ENCODE results near the gene TRPM3.

TRPM3 gene

GRCh38 chr9:70947511-70947910 lies 173.9 kb downstream of the TRPM3 start:
- DNase-seq (ENCODE audit: low read depth), result no peak

GRCh38 chr9:70947086-70947485 lies 174.3 kb downstream of the TRPM3 start:
- DNase-seq (ENCODE audit: low read depth), result no peak

- DNase-seq (ENCODE audit: low read depth), result no peak
Measured at GRCh38 chr9:70945301-70945700, 176.1 kb downstream of the TRPM3 start.

DNA sequence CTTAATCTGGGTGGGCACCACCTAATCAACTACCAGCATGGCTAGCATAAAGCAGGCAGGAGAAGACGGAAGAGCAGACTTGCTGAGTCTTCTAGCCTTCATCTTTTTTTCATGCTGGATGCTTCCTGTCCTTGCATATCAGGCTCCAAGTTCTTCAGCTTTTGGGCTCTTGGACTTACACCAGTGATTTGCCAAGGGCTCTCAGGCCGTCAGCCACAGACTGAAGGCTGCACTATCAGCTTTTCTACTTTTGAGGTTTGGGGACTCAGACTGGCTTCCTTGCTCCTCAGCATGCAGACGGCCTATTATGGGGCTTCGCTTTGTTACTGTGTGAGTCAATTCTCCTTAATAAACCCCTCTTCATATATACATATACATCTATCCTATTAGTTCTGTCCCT lies 180.2 kb downstream of the TRPM3 start:
- no peak for DNase-seq (ENCODE audit: low read depth)

DNA sequence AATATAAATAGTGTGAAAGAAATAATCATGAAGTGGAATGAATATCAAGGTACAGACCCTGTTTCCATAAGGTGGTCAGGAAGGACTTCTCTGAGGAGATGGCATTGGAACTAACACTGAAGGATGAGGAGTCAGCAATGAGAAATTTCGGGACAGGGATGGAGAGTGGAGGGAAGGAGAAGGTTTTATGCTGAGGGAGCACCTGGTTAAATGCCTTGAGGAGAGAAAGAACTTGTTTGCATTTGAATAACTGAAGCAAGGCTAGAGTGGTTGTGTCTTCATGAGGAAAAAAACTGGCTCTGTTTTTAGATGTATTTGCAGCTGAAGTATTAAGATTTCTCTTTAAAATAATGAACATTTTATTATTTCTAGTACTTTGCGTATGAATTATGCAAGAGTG lies 180.8 kb downstream of the TRPM3 start:
- no peak for DNase-seq (ENCODE audit: low read depth)

- DNase-seq (ENCODE audit: low read depth), result no peak
Measured at GRCh38 chr9:70936536-70936935, 184.9 kb downstream of the TRPM3 start.

- DNase-seq (ENCODE audit: low read depth), result no peak
Measured at GRCh38 chr9:70935856-70936255, 185.6 kb downstream of the TRPM3 start.

DNA sequence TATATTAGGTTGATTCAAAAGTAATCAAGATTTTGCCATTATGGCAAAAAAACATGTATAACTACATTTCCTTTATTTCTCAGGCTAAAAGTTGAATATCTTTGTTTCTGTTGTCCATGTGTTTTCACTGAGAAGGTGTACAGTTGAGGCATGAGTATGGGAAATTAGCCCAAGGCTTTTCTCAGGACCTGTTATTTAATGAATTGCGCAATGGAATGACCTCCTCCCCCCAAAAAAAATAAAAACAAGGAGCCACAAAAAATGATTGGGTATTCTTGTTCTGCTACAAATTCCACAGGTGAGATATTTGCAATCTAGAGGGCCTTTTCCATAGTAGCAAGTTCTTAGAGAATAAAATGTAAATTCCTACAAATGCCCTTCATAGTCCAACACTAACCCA lies 186.8 kb downstream of the TRPM3 start:
- no peak for DNase-seq (ENCODE audit: low read depth)

DNA sequence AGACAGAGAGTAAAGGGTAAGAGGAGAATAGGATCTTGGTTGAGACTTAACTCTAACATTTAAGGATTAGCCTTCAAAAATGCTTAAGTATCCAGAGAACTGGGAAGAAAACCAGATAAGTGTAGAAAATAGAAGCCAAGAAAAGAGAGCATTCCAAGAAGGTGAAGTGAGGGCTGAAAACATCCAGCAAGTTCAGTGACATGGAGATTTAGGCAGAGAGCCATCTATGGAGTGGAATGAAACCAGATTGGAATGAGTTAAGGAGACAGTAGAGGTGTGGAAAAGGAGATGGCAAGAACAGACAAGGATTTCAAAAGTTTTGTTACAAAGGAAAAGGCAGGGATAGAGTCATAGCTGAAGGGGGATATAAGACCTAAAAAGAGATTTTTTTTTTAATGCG lies 188.1 kb downstream of the TRPM3 start:
- no peak for DNase-seq (ENCODE audit: low read depth)

- no peak for DNase-seq (ENCODE audit: low read depth)
Measured at GRCh38 chr9:70932097-70932496, 189.3 kb downstream of the TRPM3 start.

GRCh38 chr9:70927530-70927929 lies 193.9 kb downstream of the TRPM3 start:
- DNase-seq (ENCODE audit: low read depth), result no peak

GRCh38 chr9:70924895-70925547 lies 196.4 kb downstream of the TRPM3 start:
- peak; percentile 93 for DNase-seq (ENCODE audit: low read depth)

- DNase-seq (ENCODE audit: low read depth), result peak; percentile 91
Measured at GRCh38 chr9:70924380-70924779, 197.0 kb downstream of the TRPM3 start.

GRCh38 chr9:70923961-70924360 lies 197.5 kb downstream of the TRPM3 start:
- DNase-seq (ENCODE audit: low read depth), result peak; percentile 18

DNA sequence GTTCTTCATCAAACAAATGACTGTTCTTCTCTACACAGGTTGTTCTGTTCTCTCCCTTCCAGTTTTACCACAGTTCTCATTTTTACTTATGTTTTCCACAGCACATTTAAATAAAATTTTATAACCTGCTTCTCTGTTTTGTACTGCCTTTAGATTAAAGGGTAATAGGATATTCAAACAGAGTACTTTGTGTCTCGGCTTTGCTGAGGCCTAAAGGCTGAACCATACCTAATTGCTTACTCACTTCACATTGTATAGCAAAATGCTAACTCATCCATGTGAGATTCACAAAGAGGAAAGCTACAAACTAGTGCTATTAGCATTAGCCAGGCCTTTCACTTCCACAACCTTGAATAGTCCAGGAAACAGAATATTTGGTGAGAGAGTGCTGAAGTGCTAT lies 200.3 kb downstream of the TRPM3 start:
- peak; percentile 30 for DNase-seq (ENCODE audit: low read depth)

- no peak for DNase-seq (ENCODE audit: low read depth)
Measured at GRCh38 chr9:70917277-70917676, 204.1 kb downstream of the TRPM3 start.

GRCh38 chr9:70911791-70912190 lies 209.6 kb downstream of the TRPM3 start:
- DNase-seq (ENCODE audit: low read depth), result no peak

DNA sequence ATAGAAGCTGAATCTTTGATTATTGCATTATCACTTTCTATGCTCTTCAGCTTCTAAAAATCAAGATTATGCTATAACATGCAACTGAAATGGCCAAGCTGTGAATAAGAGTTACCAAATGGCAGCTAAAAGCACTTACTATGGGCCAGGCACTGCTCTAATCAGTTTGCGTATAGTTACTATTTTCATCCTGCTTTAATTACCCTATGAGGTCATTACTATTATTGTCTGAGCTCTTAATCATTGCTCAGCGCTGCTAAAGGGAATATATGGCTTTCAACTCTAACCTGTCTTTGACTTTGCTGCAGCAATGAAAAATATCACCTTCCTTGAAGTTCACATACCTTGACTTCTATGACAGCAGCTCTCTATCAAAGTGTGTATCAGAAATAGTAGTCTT lies 210.8 kb downstream of the TRPM3 start:
- no peak for DNase-seq (ENCODE audit: low read depth)

DNA sequence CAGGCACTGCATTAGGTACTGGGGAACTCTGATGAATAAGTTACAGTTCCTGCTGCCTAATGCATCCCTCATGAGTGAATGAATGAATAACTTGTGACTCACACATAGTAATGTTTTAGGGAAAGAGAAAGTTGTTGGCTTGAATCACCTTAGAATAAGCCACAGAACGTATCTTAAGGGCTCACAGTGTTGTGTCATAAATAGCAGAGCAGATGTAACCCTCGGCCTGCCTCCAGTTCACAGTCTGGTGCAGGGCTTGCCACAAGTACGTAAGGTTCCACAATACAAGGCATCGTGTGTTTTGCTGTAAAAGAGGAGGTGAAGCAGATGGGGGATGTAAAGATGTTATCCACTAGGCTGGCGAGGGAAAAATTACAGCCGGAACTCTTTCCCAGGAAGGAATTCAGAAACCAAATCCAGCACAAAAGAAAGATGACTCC lies 218.7 kb downstream of the TRPM3 start:
- peak; percentile 94 for DNase-seq (ENCODE audit: low read depth)

DNA sequence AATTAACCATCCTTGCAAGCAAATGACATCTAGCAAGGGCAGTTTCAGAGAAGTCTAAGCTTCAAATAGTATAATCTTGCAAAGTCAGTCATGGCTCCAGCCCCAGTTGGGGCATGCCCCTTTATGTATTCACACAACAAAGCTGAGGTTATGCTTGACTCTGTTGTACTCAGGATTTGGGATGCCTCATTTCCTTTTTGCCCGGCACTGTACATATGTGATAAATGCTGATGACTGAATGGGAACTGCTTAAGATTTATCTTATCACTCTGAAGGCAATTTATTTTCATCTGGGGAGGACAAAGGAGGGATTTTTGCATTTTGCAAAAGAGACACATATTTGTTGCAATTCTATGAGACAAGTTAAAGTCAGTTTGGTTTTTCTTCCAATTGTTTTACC lies 219.2 kb downstream of the TRPM3 start:
- no peak for DNase-seq (ENCODE audit: low read depth)

GRCh38 chr9:70901746-70902145 lies 219.7 kb downstream of the TRPM3 start:
- no peak for DNase-seq (ENCODE audit: low read depth)

DNA sequence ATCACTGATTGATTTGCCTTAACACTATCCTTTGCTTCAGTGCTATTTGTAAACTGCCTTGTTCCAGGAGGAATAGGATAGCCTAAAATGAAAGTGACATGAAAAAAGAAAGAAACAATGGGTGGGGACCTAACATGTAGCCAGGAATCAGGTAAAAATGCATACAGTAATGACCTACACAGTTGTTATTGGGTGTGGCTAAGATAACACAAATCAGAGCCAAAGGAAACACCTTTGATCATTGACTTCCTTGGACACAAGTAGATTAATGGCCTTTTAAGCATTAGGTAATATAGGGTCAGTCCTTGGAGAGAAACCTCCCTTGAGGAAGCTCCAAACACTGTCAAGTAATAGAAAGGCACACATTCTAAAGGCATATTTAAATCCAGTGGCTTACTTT lies 220.4 kb downstream of the TRPM3 start:
- DNase-seq (ENCODE audit: low read depth), result no peak

DNA sequence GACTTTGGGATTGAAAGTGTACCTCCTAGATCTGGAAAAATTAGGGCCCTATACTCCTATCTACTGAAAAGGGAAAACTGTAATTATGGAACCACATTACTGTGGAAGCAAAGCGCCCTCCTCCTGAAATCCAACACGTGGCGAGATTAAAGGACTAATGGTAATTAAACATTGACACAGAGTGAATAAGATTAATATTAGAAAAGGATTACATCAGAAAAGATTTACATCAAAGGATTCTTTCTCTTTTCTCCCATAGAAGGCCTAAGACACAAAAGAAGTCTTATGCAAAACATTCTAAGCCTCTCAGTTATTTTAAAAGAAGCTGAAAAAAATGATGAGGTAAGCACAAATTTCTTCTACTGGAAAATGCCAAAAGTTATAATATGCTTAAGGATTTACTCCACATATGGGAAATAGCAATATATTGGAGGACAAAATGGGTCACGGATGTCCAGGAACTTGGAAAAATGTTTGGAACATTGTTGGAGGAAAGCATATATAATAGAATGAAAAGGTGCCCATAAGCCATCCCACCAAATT lies 227.8 kb downstream of the TRPM3 start:
- DNase-seq (ENCODE audit: low read depth), result no peak

DNA sequence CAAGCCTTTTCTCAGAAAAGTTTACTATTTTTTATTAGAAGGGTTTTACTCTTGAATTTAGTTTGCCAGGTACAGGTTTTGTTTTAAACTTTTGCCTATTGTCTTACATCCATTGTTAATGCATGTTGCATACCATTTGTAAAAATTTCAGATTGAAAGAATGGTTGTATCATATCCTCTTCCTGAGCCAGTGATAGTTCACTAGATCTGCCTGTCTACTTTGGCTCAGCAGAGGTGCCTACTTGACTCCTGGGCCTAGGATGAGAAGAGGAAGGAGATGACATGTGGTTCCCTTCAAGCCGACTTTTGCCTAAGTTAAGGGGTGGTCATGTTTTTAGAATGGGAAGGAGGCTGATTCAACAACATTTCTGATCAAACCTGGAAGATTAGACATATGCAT lies 232.9 kb downstream of the TRPM3 start:
- no peak for DNase-seq (ENCODE audit: low read depth)
